HCT116 (cell line): ENCODE results near the gene GRB10. TPM values are rescaled to one million over a fixed set of nuclear protein-coding genes. Genes with fewer than 3 reads are reported as not detected.

Source experiments
- ATAC-seq: fragments of 200-7000 bp; cut with Tn5 transposase; 2 replicates; pipeline ENCODE4 v1.9.1; 2020; ENCODE audit warnings: mild to moderate bottlenecking, moderate library complexity
- BruUV-seq: library from RNA; stranded (reverse); fragments of 400-500 nt; replicated peaks from 2 replicates; lab custom pipeline; 2021; lab: Mats Ljungman, UMichigan
- CTCF ChIA-PET: fragments of 300-600 bp; sonication (Branson Sonifier 250); formaldehyde crosslinking; loops from one replicate; lab custom pipeline; 2021; ENCODE audit warnings: antibody characterized with exemption; lab: Charles Lee
- POLR2A ChIA-PET: fragments of 300-600, 350-600 bp; sonication (Branson Sonifier 250); formaldehyde crosslinking; loops from one replicate; lab custom pipeline; 2021; ENCODE audit warnings: antibody characterized with exemption; lab: Charles Lee
- RAD21 ChIA-PET, 2 experiments: fragments of 300-600 bp; sonication (Branson Sonifier 250); formaldehyde crosslinking; loops; one replicate each; lab custom pipeline; 2023; ENCODE audit warnings: low total read pairs in 2 of 2; ENCODE audit not compliant: uncharacterized antibody in 2 of 2, unreplicated experiment in 2 of 2, low non-redundant PET in 1 of 2; lab: Charles Lee
- DNase-seq: peaks from one replicate; pipeline ENCODE4 v3.0.0-alpha.2; 2010; ENCODE audit warnings: low read depth, low spot score
- H2AFZ ChIP-seq: fragments of 200-600 bp; shearing (Covaris generic), sonication (generic); 2 replicates; pipeline ENCODE4 v1.6.1; 2017; ENCODE audit warnings: low read depth, mixed run types, mixed read lengths, antibody characterized with exemption, low read length; ENCODE audit not compliant: poor library complexity, severe bottlenecking
- H3K27ac ChIP-seq: 2 replicates; pipeline ENCODE4 v1.5.1; 2012; ENCODE audit warnings: low read depth, low read length
- H3K27me3 ChIP-seq: fragments of 200-600 bp; sonication (generic); 2 replicates; pipeline ENCODE4 v1.6.1; 2016; ENCODE audit warnings: mixed run types, low read length, mixed read lengths; ENCODE audit not compliant: insufficient read depth
- H3K36me3 ChIP-seq, 2 experiments: fragments of 200-500 bp in 1 of 2; fragments of 200-600 bp in 1 of 2; sonication (Bioruptor generic) in 1 of 2; sonication (generic) in 1 of 2; 2 replicates each; pipeline versions ENCODE4 v1.5.1 to v1.6.1; 2014 to 2016; ENCODE audit warnings: low read length in 2 of 2, inconsistent platforms in 1 of 2, mixed read lengths in 1 of 2, mixed run types in 1 of 2; ENCODE audit not compliant: insufficient read depth in 2 of 2, control insufficient read depth in 1 of 2
- H3K4me1 ChIP-seq, 2 experiments: fragments of 200-600 bp in 1 of 2; sonication (generic) in 1 of 2; 2 replicates each; pipeline versions ENCODE4 v1.5.1 to v1.6.1; 2012 to 2017; ENCODE audit warnings: low read length in 2 of 2, inconsistent platforms in 1 of 2, mild to moderate bottlenecking in 1 of 2, mixed read lengths in 1 of 2, mixed run types in 1 of 2, moderate library complexity in 1 of 2; ENCODE audit not compliant: insufficient read depth in 2 of 2, control insufficient read depth in 1 of 2
- H3K4me2 ChIP-seq: fragments of 200-600 bp; sonication (generic); 2 replicates; pipeline ENCODE4 v1.6.1; 2017; ENCODE audit warnings: mixed run types, low read length, mixed read lengths
- H3K4me3 ChIP-seq, 2 experiments: fragments of 200-600 bp in 1 of 2; sonication (generic) in 1 of 2; replicated peaks in 1 of 2; 2 replicates each; pipeline ENCODE4 v1.5.1; 2011 to 2016; ENCODE audit warnings: low read length in 2 of 2, control low read depth in 1 of 2, low read depth in 1 of 2, mild to moderate bottlenecking in 1 of 2, mixed read lengths in 1 of 2, mixed run types in 1 of 2
- H3K79me2 ChIP-seq: fragments of 200-600 bp; sonication (generic); 2 replicates; pipeline ENCODE4 v1.6.1; 2017; ENCODE audit warnings: mild to moderate bottlenecking, mixed run types, low read length, moderate library complexity, mixed read lengths; ENCODE audit not compliant: insufficient read depth
- H3K9ac ChIP-seq: fragments of 200-600 bp; sonication (generic); 2 replicates; pipeline ENCODE4 v1.6.1; 2016; ENCODE audit warnings: low read length, mixed read lengths
- H3K9me2 ChIP-seq: fragments of 200-600 bp; sonication (generic), shearing (Covaris generic); 2 replicates; pipeline ENCODE4 v1.6.1; 2017; ENCODE audit warnings: mixed run types, mild to moderate bottlenecking, moderate library complexity; ENCODE audit not compliant: insufficient read depth
- H3K9me3 ChIP-seq, 2 experiments: fragments of 200-500 bp in 1 of 2; fragments of 200-600 bp in 1 of 2; sonication (Bioruptor generic) in 1 of 2; sonication (generic) in 1 of 2; 2 replicates each; pipeline ENCODE4 v1.6.1; 2014 to 2017; ENCODE audit warnings: low read length in 2 of 2, mixed read lengths in 2 of 2, inconsistent platforms in 1 of 2, low read depth in 1 of 2, mild to moderate bottlenecking in 1 of 2, mixed run types in 1 of 2, moderate library complexity in 1 of 2; ENCODE audit not compliant: control insufficient read depth in 1 of 2, insufficient read depth in 1 of 2
- H4K20me1 ChIP-seq: fragments of 200-600 bp; sonication (generic), shearing (Covaris generic); 2 replicates; pipeline ENCODE4 v1.6.1; 2017; ENCODE audit warnings: mixed run types, mild to moderate bottlenecking, moderate library complexity; ENCODE audit not compliant: insufficient read depth
- CBX3 ChIP-seq: IDR thresholded peaks from 2 replicates; pipeline ENCODE4 v1.6.1; 2012; ENCODE audit warnings: low read depth
- EGR1 ChIP-seq: IDR thresholded peaks from 2 replicates; pipeline ENCODE4 v1.6.1; 2012; ENCODE audit warnings: low read depth
- EZH2 ChIP-seq: fragments of 200-600 bp; sonication (generic); IDR thresholded peaks from 2 replicates; pipeline ENCODE4 v1.6.1; 2017; ENCODE audit warnings: antibody characterized with exemption, mixed run types
- JUND ChIP-seq: IDR thresholded peaks from 2 replicates; pipeline ENCODE4 v1.6.1; 2012
- POLR2AphosphoS5 ChIP-seq: IDR thresholded peaks from 2 replicates; pipeline ENCODE4 v1.6.1; 2011; ENCODE audit warnings: mild to moderate bottlenecking, low read depth, low read length, moderate library complexity
- RAD21 ChIP-seq: IDR thresholded peaks from 2 replicates; pipeline ENCODE4 v1.6.1; 2012; ENCODE audit warnings: low read depth, mild to moderate bottlenecking
- SIN3A ChIP-seq: IDR thresholded peaks from 2 replicates; pipeline ENCODE4 v1.6.1; 2012; ENCODE audit warnings: low read depth
- SRF ChIP-seq: IDR thresholded peaks from 2 replicates; pipeline ENCODE4 v1.6.1; 2012; ENCODE audit warnings: low read depth
- TCF7L2 ChIP-seq: IDR thresholded peaks from 2 replicates; pipeline ENCODE4 v1.7.0; 2011; ENCODE audit warnings: borderline replicate concordance, inconsistent platforms; ENCODE audit not compliant: insufficient read depth, insufficient read length; ENCODE audit errors: extremely low read depth
- YY1 ChIP-seq: IDR thresholded peaks from 2 replicates; pipeline ENCODE4 v1.6.1; 2011; ENCODE audit warnings: low read length, low read depth, moderate library complexity, mild to moderate bottlenecking; ENCODE audit not compliant: insufficient replicate concordance; ENCODE audit errors: extremely low read depth
- intact Hi-C: fragments of 100-400 bp; cut with micrococcal nuclease; formaldehyde crosslinking; loops from 2 replicates; pipeline ENCODE4 v1.10.0; 2022
- total RNA-seq: library from RNA; stranded (reverse); gene quantifications from one replicate; pipeline ENCODE4 v1.2.1, GENCODE V29; 2021; ENCODE audit not compliant: unreplicated experiment
- TF ChIP-seq, protein P1 (sequence below): IDR thresholded peaks from 2 replicates; pipeline ENCODE4 v1.6.1; 2012; ENCODE audit warnings: low read depth
- TF ChIP-seq, protein P2 (sequence below), 3 experiments: fragments of 200-600 bp in 1 of 3; sonication (generic) in 1 of 3; IDR thresholded peaks in 2 of 3; conservative IDR thresholded peaks in 1 of 3; 2 replicates each; pipeline ENCODE4 v1.5.1; 2012 to 2017; ENCODE audit warnings: low read depth in 2 of 3, low read length in 2 of 3, antibody characterized with exemption in 1 of 3, borderline replicate concordance in 1 of 3, control low read depth in 1 of 3, mild to moderate bottlenecking in 1 of 3, mixed read lengths in 1 of 3, mixed run types in 1 of 3, moderate library complexity in 1 of 3; ENCODE audit not compliant: insufficient read depth in 1 of 3
- TF ChIP-seq, protein P3 (sequence below): IDR thresholded peaks from 2 replicates; pipeline ENCODE4 v1.6.1; 2012
- TF ChIP-seq, protein P4 (sequence below): IDR thresholded peaks from 2 replicates; pipeline ENCODE4 v1.6.1; 2012

The GRB10 gene
- total RNA-seq, 1 experiment from 2014 or later = 37.3 TPM

DNA sequence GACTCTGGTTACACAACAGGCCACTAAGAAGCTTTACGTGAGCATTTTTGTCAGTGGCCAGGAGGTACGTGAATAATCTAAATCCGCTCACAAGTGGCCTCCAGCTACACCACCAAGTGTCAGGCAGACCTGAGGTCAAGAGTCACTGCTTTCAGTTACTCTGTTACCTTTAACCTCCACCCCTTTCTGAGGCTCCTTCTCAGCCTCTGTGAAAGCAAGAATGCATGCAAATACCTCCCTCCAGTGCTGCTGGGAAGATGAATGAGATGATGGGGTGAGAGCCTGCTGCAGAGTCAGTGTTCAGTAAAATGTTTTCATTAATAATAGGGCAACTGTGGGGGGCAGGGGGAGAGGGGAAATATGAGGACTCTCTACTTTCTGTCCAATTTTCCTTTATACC is 228.7 kb downstream of the GRB10 start:
- DNase-seq (no peak), ATAC-seq (no peak)
- Histone ChIP-seq H3K79me2 (no peaks in the 10 kb centered on the region), H3K36me3 (no peaks in the 10 kb centered on the region), H3K4me3 (no peak overlapping the region), H3K9me3 (no peaks in the 10 kb centered on the region), H3K27me3 (peaks cover 18% of the 10 kb centered on the region; the same call in 1 of the 2 replicates), H3K9me2 (no peaks in the 10 kb centered on the region), H3K9ac (no peak overlapping the region), H3K4me2 (no peak overlapping the region), H3K4me1 (no peaks in the 10 kb centered on the region), H3K27ac (no peak overlapping the region), H4K20me1 (no peaks in the 10 kb centered on the region), H2AFZ (no peak overlapping the region)
- CTCF ChIA-PET = no interaction called here
- intact Hi-C loops = no loop called here
- POLR2A ChIA-PET = no interaction called here
- no TSS peak for BruUV-seq
- no peak for TF ChIP-seq EGR1
- no peak for TF ChIP-seq EZH2
- no peak for TF ChIP-seq SIN3A
- TF ChIP-seq, protein P1, sequence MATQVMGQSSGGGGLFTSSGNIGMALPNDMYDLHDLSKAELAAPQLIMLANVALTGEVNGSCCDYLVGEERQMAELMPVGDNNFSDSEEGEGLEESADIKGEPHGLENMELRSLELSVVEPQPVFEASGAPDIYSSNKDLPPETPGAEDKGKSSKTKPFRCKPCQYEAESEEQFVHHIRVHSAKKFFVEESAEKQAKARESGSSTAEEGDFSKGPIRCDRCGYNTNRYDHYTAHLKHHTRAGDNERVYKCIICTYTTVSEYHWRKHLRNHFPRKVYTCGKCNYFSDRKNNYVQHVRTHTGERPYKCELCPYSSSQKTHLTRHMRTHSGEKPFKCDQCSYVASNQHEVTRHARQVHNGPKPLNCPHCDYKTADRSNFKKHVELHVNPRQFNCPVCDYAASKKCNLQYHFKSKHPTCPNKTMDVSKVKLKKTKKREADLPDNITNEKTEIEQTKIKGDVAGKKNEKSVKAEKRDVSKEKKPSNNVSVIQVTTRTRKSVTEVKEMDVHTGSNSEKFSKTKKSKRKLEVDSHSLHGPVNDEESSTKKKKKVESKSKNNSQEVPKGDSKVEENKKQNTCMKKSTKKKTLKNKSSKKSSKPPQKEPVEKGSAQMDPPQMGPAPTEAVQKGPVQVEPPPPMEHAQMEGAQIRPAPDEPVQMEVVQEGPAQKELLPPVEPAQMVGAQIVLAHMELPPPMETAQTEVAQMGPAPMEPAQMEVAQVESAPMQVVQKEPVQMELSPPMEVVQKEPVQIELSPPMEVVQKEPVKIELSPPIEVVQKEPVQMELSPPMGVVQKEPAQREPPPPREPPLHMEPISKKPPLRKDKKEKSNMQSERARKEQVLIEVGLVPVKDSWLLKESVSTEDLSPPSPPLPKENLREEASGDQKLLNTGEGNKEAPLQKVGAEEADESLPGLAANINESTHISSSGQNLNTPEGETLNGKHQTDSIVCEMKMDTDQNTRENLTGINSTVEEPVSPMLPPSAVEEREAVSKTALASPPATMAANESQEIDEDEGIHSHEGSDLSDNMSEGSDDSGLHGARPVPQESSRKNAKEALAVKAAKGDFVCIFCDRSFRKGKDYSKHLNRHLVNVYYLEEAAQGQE = no peak
- no peak for TF ChIP-seq RAD21
- TF ChIP-seq CBX3 = no peak
- TF ChIP-seq JUND = no peak
- TF ChIP-seq, protein P2, sequence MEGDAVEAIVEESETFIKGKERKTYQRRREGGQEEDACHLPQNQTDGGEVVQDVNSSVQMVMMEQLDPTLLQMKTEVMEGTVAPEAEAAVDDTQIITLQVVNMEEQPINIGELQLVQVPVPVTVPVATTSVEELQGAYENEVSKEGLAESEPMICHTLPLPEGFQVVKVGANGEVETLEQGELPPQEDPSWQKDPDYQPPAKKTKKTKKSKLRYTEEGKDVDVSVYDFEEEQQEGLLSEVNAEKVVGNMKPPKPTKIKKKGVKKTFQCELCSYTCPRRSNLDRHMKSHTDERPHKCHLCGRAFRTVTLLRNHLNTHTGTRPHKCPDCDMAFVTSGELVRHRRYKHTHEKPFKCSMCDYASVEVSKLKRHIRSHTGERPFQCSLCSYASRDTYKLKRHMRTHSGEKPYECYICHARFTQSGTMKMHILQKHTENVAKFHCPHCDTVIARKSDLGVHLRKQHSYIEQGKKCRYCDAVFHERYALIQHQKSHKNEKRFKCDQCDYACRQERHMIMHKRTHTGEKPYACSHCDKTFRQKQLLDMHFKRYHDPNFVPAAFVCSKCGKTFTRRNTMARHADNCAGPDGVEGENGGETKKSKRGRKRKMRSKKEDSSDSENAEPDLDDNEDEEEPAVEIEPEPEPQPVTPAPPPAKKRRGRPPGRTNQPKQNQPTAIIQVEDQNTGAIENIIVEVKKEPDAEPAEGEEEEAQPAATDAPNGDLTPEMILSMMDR (IDR thresholded peaks at IDR 0.05 in 2 of 3, conservative IDR thresholded peaks at IDR 0.05 in 1 of 3; ENCODE audit: borderline replicate concordance in 1 of 3, insufficient read depth in 1 of 3, low read depth in 2 of 3, low read length in 2 of 3) = no peak
- TF ChIP-seq POLR2AphosphoS5 = no peak
- TF ChIP-seq TCF7L2 = no peak
- TF ChIP-seq, protein P3, sequence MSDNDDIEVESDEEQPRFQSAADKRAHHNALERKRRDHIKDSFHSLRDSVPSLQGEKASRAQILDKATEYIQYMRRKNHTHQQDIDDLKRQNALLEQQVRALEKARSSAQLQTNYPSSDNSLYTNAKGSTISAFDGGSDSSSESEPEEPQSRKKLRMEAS = no peak
- no peak for TF ChIP-seq YY1
- no peak for TF ChIP-seq SRF
- TF ChIP-seq, protein P4, sequence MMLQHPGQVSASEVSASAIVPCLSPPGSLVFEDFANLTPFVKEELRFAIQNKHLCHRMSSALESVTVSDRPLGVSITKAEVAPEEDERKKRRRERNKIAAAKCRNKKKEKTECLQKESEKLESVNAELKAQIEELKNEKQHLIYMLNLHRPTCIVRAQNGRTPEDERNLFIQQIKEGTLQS = no peak
- RAD21 ChIA-PET = no interaction called here
